Measurements from ENCODE around the gene PISD.

The PISD gene

GRCh38 chr22:31652088-31652487 is 9.9 kb downstream of the PISD start:
- no peak for DNase-seq

DNA sequence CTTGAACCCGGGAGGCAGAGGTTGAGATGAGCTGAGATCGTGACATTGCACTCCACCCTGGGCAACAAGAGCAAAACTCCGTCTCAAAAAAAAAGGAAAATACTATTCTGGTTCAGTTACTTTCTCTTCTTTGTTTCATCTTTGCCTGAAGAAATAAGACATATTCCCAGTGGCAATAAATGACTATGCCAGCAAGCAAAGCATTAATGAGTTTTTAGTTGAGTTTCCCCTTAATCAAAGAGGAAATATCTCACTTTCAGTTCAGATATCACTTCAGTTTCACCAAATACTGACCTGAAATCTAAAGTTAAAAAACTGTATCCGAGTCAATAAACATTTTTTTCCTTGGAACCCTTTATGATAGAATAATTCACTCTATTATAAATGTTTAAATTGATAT is 10.4 kb downstream of the PISD start:
- no peak for DNase-seq

GRCh38 chr22:31650391-31650790 is 11.6 kb downstream of the PISD start:
- DNase-seq = no peak

DNA sequence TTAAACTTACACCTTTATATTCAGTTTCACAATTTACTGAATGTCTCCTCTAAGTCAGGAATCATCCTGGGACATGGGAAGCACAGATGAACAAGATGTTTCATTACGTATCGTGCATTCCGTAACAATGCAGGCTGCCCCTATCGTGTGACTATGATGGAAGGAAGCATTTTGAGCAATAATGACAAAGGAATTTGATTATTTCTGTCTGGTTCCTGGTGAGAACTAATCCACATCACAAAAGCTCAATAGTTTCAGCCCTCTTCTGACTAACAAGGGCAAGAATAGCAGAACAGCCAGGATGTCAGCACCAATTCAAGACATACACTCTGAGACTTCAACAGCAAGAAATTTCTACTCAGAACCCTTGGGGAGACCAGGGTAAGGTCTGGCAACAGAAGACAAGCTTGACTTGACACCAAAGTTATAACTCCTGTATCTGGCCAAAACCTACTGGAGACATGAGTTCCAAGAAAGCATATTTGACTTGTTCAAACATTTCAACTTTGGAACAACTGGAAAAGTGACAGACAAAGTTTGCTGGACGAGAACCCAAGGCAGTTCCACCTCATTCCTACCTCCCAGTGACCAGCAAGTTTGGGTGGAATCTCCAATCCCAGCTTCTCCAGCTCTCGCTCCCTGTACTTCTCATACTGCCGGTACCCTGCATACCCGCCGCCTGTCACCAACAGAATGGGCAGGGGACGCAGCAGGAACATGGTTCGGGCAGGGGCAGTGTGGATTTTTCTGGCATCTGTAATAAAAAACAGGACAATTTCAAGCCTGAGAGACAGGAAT is 14.3 kb downstream of the PISD start:
- no peak for DNase-seq

DNA sequence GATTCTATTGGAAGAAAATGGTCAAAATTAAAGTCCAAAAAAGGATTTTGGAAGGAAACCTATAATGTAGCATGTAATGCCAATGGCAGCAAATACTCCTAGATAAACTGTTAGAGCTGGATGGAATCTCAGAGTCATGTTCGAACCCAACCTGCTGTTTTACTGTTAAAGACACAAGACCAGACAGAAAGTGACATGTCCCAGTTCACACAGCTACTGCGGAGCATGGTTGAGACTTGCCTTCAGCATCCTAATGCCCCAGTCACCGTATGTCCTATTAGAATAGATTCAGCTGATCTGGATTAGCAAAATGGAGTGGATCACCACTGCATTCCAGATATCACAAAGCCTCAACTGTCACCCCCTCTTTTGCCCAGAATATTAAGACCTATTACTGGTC is 14.9 kb downstream of the PISD start:
- DNase-seq = no peak

DNA sequence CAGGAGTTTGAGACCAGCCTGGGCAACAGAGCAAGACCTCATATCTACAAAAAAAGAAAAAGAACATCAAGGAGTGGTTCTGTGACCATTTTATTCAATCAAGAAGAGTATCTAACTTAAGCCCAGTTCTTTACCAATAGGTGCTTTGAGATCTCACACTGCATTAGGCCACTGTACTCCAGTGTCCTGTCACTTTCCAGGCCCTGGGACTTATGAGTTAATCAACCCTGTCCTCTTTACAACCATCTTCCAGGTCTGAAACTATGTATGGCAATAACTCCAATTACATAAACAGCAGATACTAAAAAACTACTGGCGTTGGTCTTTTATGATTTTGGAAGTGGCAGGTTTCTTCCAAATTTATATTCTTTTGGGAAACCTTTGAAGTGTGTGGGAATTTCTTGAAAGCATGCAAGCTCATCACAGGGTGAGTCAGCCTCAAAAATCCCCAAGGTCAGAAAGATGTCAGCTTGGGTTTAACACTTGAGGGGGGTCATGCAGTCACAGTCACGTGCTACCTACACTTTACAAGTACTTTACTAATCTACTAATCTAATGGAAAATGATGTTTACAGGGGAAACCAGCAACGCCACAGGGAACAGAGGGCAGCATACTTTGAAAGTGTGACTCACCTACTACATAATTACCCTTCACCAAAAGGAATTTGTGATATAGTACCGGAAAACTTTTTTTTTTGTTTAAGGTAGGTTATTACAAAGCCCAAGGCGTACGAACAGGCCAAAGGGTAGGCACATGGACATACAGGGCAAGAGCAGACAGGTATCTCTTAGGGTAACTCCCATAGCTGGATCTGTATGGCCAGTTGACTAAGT is 15.6 kb downstream of the PISD start:
- no peak for DNase-seq

DNA sequence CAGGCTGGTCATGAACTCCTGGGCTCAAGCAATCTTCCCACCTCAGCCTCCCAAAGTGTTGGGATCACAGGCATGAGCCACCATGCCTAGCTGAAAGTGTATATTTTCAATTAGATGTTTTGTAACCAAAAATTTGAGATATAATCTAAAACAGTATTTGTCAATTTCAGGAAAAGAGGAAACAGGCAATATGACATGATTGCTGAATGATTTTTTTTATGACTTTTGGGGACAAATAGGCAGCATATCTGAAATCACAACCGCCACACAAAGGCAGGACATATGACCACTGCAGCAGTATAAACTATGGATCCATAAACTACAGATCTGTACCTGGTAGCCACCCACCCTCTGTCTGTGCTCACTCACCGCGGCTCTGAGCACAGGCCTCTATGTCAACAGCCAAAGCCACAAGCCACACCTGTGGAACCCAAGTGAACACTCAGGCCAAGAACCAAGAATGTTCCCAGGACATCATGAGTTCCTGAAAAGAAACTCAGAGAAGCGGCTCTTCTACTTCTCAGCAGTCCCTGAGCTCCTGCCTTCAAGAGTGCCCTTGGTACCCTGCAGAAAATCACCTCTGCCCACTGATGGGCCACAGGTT is 22.5 kb downstream of the PISD start:
- DNase-seq = no peak

DNA sequence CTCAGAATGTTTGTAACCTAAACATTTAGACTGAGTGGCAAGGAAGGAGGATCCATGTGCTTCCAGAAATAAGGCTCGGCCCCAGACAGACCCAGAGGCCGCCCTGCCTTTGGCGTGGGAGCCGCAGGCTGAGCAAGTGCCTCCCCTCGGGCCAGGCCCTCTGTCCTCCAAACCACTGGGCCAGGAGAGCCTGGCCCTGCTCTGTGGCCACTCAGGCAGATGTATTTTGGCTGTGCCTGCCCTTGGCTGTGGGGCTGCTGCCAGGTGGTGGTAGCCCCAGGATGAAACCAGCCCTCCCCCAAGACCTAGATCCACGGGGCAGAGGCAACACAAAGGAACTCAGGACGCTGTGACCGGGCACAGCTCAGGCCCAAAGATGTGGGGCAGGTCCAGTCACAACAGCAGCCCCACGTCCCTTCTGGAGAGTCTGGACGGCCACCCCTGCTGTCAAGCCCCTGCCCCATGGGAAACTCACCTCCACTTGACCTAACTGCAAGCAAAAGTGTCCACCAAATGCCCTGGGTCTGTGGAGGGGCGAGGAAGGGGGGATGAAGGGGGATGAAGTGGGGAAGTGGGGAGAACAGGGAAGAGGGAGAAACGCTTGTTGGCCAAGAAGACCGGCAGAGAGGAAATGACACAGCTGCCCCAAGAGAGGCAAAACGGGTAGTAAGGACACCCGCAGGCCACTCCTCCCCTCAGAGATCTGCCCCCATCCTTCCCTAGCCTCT is 24.0 kb downstream of the PISD start:
- no peak for DNase-seq

DNA sequence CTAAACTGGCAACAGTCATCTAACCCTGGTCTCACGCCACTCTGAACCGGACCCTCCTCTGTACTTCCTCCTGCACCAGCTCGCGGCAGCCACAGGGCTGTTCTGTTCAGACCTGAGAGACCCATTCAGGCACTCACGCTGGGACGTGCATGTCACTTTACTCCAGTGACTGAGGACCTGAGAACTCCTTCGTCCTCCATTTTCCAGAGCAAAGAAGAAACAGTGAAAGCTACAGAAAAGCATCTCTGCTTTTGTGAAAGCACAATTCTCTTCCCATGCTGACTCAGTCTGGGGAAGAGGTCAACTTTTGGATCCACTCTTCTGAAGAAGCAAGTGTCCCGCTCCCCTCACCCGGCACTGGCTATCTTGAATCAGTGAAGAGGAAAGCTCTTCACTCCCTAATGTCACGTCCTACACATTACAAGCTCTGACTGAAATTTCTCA is 24.5 kb downstream of the PISD start:
- no peak for DNase-seq

DNA sequence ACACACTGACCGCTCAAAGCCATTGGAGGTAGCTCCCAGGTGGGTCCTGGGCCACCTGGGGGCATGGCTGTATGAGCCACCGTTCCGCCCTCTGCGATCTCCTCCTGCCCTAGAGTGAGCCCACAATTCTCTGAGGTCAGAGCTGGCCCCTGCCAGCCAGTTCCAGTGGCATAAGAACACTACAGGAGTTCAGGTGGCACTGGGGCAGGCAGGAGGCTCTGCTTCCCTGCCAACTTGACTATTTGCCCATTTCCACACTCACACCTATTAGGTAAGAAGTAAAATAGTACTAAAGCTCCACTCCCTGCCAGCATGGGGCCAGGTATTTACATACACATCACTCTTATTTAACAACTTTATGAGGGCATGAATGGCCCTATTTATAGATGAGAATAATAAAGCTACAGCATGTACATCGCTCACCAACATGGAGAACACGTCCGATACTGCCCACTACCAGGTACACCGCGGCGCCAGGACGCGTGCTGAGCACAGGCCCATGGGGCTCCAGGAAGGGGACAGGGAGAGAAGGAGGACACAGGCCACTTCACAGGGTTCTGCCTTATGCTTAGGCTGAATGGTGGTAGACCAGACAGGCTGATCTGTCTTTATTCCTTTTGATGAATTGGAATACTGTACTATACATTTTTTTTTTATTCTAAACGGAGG is 26.2 kb downstream of the PISD start:
- DNase-seq = no peak

DNA sequence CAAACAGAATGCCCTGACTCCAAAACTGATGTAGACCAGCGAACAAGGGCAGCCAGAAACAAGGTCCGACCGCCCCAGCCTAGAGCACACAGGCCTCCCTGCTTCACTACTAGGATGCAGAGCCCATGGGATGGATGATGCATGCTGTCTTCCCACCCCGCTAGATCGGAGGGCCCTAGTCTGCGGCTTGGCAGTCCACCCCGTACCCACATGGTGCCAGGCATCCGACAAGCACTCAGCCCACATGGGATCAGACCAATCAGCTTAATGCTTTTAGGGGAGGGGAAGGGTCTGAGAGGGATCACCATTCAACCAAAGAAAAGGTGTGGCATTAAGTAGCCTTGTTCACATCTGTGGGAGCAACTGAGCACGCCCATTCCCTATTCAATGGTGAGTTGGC is 30.6 kb downstream of the PISD start:
- no peak for DNase-seq

DNA sequence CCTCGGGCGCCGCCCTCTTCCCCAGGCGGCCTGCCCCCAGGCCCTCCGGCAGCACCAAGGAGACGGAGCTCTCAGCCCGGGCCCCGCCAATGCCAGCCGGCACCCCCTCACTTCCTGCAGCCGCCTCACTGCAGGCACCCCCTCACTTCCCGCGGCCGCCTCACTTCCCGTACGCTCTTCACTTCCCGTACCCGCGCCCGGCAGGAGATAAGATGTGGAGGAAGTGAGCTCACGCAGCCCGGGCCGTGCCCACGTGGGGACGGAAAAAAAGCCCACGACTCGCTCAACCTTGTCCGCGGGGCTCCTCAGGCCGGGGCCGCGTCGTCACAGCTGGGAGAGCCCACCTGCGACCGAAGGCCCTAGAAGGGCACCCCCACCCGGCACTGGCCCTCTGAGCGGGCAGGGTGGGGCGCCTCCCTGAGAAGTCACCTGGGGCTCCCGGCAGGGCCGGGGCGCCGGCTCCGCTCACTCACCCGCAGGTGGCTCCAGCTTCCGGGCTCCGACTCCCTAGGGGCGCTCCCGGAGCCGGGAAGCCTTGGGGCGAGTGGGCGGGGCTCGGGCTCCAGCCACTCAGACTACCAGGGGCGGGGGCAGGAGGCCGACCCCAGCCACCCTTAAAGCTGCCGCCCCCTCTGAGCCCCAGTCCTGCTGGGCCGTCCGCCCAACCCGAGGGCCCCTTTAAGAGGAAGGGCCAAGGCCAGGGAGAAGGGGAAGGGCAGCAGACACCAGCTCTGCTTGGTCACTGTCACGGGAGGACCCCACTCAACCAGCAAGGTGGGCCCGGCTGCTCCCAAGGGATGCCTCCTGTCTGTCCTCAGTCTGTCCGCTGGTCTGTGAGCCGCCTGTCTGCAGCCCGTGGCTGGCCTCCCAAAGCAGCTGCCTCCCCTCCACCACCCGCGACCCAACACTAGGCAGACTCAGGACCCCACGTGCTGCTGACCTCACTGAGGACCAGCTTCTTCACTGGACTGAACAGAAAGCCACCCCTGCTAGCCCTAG is 31.4 kb downstream of the PISD start:
- peak; percentile 84 for DNase-seq

GRCh38 chr22:31629741-31630184 is 32.3 kb downstream of the PISD start:
- no peak for DNase-seq

DNA sequence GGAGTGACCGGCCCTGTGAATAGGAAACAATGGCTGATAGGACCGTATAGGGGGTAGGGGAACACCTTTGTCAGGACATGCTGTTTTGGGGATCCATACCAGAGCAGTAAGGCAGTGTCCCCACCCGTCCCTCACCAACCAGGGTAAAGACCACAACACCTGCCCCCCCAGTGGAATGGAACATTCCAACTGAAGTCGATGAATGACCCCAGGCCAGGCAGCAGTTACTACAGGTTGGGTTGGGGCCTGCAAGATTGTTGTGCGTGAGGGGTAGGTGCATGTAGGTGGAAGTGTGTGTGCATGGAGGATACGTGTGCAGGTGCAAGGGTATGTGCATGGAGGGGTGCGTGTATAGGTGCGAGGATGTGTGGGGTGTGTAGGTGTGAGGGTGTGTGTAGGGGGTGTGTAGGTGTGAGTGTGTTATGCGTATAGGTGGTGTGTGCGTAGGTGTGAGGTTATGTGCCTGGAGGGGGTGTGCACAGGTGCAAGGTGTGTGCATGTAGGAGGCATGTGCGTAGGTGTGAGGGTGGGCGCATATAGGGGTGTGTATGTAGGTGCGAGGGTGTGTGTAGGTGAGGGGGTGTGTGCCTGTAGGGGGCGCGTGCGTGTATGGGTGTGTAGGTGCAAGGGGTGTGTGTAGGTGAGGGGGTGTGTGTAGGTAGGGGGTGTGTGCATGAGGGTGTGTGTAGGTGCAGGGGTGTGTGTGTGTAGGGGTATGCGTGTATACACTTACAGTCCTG is 32.9 kb downstream of the PISD start:
- DNase-seq = no peak

GRCh38 chr22:31628362-31628761 is 33.7 kb downstream of the PISD start:
- no peak for DNase-seq

DNA sequence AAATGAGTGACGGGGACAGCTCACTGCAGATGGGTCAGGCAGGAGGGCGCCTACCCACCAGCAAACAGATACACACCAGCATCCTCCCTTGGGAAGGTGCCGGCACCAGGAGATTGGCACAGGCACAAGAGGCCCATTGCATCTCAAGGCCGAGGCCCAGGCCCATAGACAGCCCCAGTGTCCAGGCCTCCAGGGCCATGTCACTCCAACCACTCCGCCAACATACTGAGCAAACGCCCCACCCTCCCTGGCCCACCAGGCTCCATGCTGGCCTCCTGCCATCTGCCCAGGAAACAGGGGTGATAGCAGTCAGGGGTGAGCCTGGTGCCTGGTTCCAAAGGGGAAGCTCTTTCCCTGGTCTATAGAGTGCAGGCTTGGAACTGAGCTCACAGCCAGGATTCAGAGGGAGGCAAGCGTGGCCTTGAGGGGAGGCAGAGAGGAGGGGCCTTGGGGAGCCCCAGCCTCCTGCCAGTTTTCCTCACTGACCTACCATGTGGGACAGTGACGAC is 34.7 kb downstream of the PISD start:
- DNase-seq = no peak

GRCh38 chr22:31626427-31627150 is 35.4 kb downstream of the PISD start:
- no peak for DNase-seq

DNA sequence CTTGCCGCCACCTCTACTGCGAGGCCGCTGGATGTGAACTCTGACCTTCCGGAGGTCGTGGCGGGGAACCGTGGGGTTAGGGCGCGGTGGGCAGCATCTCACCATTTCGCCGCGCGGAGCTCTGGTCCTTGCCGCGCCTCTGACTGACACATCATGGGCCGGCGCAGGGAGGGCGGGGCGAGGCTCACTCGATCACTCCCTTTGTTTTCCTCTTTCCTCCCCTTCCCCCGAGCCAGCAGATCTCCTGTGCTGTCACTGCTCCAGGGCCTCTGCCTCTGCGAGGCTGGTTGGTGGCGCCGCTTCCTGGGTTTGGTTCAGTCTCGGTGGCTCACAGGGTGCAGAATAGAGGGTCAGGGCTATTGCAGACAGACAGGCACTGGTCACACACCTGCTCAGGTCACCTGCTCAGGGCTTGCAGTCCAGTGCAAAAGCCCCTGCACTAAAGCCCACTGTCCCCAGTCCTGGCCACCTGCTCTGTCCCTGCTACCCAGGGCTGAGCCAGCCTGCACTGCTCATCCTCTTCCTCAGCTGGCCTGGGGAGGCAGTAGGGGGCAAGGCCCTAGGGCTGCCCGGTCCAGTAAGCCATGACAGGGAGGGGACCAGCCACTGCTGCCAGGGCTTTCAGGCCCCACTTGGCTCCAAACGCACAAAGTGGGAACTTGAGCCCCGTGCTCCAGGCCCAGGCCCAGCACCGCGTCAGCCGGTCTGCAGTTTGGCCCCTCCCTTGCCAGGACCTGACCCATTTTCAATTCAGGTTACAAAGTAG is 36.2 kb downstream of the PISD start:
- DNase-seq = no peak

DNA sequence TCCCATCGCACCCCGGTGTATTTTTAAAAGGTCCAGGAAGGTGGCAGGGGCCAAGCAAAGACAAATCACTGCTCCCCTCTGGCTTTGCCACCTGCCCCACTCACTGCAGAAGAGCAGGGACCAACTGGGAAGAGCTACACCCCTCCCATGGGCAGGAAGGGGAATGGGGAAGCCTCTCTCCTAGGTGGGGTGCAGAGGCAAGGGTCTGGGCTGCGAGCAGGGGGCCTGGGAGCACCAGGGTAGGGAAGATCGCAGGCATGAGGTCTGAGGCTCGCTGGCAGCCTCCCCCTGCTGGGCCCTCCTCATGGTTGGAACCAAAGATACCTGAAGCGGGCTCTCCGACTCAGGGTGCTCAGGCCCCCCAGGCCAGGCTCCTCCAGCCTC is 36.8 kb downstream of the PISD start:
- no peak for DNase-seq
